Activated CD8-positive, alpha-beta memory T cell treated with anti-CD3 and anti-CD28 coated beads for 48 hours (primary cell): ENCODE results near the gene LAMA2.

Experiments
- DNase-seq, 3 experiments: peaks; one replicate each; pipeline ENCODE4 v3.0.0-alpha.2; 2020; ENCODE audit warnings: low read depth in 2 of 3, low spot score in 2 of 3

Gene LAMA2

DNA sequence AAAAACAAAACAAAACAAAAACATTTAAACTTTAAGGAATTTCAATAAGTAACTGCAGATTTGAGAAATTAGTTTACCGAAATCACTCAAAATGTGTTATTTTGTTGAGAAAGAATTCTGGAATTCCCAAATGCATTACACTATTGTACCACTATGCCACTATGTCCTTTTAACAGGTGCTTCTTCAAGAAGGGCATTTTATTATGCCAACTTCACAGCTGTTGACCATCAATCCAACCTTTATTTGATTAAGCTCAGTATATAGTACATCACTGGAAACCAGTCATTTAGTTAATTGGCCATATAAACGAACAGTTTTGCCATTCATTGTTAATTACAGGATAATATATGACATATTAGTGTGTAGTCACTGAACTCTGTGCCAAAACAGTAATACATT lies 605.4 kb downstream of the LAMA2 start:
- no peak for DNase-seq

DNA sequence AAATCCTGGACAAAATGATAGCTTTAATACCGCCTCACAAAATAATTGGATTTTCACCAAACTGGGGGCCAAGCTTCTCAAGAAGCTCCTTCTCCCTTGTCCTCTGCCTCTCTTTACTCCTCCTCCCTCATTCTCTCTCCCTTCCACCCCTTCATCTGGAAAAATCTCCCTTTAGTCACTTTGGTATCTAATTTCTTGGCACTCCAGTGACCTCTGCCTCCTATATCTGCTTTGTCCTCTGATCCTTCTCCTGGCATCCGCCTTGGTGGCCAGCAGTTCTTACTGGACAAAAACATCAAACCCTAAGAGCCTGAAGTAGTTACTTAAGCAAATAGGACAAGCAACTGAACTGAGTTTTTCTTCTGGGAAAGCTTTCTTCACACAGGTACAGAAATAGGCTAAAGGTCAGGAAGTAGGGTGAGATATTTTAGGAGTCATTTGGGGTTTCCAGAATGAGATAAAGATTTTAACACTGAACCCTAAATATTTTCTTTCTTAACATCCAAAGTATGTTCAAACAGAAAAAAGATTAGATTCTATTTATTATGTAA lies 606.4 kb downstream of the LAMA2 start:
- DNase-seq = no peak

DNA sequence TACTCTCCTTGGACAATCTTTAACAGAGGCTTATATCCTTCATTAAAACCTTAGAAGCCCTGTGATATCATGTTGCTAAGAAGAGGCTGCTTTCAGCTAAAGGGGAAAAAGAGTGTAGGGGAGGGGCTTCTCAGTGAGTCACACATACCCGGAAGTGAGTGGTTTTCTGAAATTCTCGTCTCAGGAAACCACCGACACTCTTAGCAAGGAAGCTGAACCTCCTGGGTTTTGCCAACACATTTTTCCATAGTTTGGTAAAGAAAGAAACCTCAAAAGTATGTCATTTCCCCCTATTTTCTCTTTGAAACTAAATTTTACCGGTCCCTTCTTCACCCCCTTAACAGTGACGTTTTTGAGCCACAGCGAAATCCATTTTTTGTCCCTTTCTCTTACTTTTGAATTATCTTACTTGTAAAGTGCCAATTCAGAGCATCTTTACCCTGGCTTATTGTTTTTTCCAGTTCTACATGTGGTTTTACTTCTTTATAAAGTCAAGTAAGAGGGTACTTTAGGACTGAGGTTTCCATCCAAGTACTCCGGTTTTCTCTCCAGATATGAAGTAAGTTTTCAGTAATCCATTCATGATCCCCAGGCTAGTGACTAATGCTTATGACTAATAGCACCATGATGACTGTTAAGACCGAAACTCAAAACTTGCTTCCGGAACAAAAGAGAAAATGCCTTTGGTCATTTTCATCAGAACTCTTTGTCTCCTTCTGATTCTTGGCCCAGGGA lies 607.8 kb downstream of the LAMA2 start:
- DNase-seq = peak in 1 of 3 experiments; percentile 28

DNA sequence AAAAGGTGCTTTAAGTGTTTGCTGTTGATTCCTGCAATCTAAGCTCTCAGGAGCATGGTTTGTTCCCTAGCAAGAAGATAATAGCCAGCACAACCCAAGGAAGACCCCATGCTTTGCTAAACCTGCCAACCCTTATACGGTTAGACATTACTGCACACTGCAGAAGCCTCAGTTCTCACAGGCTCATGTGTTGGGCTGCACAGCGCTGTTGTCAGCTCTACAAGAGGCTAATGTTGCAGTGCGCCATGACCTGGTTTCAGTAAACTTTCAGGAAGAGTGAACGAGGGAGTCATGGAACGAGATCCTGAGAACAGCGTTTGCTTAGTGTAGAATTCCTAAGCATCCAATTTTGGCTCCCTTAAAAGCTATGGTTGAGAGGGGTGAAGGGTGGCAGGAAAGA lies 608.5 kb downstream of the LAMA2 start:
- no peak for DNase-seq

DNA sequence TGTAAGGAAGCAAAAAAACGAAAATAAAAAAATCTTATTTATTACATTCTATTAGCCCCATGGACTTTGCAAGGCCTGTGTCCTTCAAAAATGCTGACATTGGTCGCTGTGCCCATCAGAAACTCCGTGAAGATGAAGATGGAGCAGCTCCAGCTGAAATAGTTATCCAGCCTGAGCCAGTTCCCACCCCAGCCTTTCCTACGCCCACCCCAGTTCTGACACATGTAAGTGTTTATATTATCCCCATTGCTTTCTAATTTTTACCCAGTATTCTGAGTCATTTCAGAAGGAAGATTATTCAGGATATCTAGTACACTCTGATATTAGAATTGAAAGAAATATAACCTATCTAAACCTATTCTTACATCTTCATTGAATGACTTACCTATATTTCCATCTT lies 609.3 kb downstream of the LAMA2 start:
- DNase-seq = no peak

DNA sequence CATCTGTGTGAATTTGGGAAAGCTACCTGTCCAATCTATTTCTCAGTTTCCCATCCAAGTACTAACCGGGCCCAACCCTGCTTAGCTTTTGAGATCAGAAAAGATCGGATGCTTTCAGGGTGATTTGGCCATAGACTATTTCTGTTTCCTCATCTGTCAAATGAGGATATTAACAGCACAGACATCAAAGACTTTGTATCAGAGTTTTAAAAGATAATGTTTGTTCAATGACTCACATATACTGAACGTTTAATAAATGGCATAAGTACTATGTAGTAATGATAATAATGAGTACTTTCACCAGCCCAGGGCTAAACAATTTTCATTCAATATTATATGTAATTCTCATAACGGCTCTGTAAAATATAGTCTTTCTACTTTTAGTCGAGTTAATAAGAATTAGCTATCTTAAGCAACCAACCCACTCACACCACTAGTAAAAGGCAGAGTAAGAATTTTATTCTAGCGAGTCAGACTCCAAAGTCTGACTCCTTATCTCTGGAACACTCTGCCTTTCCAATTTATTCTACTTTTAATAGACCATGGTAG lies 610.5 kb downstream of the LAMA2 start:
- no peak for DNase-seq

DNA sequence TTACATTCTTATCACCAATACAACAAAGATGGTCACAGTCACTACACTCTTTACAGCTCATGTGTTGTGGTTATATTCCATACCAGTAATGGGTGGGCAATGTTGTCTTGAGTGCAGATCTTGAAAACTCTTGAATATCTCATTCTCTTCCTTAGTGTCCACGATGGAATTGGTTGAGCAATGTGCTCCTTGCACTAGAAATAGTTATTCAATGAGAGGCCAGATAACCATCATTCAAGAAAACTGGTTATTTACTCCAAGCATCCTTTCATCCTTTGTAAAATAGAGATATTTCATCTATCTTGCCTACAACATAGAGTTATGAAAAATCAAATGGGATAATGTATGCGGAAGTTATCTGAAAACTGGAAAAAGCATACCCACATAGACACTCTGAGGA lies 611.2 kb downstream of the LAMA2 start:
- DNase-seq = no peak

DNA sequence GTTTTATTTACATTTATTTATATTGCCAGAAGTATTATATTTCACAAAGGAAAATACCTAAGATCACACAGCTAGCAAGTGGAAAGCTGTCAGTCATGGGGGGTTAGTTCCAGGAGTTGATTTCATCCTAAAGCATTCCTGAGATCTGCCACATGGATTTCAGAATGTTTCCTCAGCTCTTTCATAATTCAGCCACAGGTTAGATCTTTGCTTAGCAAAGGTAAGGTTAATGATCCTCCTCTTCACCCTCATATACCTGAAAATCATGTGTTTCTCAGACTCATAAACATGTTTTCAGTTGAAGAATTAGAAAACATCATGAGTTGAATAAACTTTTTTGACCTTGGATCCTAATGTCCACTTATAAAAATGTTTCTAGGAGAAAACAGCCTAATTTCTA lies 611.6 kb downstream of the LAMA2 start:
- no peak for DNase-seq

DNA sequence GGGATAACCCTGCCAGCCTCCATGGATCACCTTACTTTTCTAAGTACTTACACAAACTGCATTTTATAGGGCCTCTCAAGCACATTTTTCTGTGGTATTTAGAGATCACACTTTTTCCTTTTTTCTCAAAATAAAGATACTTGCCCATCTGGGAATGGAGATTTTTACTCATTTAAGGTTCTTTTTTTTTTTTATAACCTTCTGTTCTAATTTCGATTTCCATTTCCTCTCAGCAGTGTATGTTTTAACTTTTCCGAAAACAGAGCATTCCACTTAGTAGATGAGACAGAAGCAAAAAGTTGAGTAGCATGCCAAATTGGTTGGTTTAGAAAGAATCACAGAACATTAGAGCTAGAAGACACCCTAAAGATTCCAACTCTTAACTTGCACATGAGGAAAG lies 612.7 kb downstream of the LAMA2 start:
- no peak for DNase-seq

DNA sequence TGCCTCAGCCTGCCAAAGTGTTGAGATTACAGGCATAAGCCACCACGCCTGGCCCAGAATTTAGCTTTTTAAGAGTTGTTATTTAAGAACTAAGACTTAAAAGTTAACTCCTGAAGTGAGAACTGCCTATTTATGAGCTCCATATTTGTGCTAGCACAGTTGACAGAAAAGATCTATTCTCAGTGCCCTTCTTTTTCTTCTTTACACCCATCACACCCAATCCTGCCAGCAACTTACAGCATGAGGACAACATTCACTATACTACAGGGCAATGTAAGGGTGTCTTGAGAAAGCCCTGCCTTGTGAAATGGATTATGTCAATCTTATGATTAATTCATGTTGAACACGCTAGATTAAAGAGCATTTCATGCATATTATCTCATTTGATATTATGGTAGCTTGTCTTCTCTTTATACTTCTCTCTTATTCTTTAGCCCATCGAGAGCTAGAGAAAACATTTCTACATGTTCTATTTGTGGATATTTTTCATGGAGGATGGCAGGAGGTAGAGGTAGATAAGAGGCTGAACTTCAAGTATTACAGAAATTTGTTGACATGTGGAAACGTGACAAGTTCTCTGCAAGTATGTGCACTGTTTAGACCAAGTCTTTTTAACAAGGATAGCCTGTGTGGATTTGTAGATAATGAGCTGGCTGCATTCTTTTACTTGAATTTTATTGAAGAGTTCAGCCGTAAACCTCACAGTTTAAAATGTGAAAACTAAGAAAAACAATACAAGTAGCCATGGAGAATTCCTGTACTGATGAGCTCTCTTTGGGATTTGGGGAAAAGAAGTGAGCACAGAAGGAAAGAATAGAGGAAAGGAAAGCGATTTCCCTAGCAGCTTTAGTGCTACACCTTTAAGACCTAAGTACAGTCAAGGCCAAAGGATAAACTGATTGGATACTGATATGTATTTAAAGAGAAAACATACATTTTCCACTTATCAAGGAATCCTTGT lies 614.8 kb downstream of the LAMA2 start:
- DNase-seq = no peak

DNA sequence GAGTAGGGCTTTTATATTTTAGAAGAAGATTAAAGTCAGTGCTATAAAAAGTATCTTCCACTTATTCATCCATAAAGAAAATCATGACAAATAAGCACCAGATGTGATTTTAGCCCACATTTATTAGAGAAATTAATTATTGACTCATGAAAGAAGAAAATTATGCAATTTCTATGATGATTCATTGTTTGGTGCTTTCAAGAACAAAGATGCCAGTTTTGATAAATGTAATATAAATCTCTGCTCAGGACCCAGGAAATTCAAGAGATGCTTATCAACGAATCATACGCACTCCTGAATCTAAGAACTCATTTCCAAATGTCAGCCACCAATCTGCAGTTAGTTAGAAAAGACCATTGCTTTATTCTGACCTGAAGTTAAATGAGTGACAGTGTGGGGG lies 615.6 kb downstream of the LAMA2 start:
- no peak for DNase-seq

DNA sequence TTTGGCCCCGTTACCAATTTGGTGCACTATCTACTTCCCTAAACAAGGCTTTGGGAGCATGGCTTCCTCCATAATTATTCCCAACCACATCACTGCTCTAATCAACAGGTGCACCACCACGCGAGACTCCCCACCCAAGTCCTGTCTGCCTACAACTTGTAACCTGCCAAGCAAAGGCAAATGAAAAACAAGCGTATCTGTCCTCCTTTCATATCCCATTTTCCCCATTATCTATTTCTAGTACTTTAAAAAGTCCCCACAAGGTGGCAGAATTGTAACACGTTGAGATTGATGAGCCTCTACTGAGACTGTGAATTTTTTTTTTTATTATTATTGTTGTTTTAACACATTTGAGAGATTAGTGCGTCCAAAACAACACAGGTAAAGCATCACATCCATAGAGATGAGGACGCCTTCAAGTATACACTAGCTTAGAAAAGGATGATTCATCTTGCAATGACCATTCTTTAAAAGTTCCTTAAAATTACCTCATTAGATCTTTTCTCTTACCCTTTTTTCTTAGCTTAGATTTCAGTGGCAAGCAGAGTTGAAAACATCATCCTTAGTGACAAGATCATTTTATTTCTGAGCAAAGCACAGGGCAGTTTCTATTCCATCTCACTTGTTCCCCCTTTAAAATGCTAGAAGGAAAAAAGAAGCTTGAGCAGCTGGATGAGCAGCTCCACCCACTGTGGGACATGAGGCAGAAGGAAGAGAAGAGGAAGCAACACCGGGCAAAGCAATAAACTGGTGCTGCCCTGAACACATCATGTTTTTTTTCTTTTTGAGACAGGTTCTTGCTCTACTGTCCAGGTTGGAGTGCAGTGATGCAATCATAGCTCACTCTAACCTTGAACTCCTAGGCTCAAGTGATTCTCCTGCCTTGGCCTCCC lies 616.3 kb downstream of the LAMA2 start:
- DNase-seq = no peak

DNA sequence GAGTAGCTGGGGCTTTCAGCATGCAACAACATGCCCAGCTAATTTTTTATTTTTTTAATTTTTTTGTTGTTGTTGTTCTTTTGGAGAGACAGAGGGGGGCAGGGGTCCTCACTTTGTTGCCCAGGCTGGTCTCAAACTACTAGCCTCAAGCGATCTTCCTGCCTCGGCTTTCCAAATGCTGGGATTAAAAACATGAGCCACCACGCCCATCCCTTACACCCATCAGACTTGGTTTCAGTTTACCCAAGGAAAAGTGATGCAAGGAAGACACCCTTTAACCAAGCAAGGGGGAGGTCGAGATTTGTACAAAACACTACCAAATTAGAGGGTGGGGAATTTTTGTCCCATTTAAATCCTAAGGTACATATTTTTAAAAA lies 616.9 kb downstream of the LAMA2 start:
- DNase-seq = no peak

DNA sequence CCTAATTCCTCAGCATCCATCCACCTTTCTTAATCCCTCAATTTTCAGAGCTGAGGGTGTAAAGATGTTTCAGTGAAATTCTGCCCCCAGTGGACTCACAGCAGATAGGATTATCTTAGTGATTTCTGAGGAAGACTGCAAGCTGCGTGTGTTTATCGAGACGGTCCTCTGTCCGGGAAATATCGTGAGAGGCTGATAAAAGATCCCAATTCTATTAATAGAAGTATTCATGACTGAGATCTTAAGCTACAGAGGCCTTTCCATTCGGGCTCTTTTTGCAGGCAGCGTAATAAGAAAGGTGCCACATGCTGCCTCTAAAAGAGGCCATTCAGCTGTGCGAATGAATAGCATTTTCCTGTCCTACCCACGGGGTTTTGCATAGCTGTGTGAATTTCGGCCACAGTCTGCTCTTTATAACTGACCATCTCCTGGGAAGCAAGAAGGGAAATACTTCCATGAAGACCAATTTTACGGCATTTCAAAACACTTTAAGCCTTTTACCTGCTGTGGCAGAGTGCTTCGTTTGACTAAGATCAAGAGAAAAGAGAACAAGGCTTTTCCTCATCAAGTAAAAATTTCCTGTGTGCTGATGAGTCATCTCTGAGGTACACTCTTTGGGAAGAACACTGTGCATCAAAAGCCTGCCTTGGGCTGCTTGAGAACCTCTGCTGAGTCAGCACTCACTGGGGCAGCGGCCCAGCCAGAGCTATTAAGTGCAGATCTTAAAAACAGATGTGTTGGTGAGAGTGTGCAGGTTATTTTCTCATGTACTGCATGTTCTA lies 618.2 kb downstream of the LAMA2 start:
- no peak for DNase-seq

DNA sequence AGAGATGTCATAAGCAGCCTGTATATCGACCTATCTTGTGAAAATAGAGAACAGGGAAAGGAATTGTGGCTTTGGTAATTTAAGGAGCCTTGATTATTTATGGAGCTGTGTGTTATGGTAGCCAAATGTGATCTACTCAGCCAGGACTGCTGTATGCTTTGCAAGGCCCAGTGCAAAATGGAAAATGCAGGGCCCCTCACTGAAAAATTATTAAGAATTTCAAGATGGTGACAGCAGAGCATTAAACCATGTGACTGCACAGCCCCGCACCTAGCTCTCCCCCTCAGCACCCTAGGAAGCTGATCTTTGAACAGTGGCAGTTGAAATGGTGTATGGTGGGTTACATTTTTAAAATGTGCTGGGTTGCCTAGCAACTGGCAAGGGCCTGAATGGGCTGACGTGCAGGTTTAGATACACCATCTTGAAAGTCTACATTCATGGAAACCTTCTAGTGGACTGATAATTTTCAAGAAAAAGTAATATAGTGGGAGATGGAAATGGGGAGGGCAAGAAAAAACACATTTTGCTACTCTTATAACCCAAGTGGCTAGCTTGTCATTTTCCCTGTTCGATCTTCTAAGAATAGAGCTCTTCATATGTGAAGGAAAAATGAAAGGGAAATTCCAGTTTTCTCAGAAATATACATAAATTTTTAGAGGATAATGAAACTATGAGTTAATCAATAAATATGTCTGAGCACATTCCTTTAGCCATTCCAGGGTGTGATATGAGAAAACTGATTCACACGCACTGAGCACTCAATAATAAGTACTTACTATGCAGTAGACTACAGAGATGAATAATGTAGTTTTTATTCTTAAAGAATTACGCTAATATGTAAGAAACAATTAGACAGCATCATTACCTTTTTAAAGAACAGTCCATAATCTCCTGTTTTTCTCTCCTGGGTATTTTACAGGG lies 619.1 kb downstream of the LAMA2 start:
- DNase-seq = no peak

DNA sequence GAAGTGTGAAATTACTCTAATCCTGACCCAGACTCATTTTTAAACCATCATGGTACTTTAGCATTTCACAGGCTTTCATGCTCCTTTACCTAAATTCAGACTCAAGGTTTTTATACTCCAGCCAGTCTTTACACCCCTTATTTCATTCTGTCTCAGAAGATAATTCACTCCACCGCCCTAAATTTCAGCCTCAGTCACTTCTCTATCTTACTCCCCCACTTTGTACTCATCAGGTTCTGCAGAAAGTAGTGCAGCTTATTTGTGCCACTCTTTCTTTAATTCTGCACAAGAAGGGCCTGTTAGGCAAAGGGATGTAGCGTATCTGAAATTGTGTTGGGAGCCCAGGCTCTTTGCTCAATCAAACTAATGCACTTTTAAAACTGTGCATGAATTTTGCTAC lies 621.5 kb downstream of the LAMA2 start:
- no peak for DNase-seq

DNA sequence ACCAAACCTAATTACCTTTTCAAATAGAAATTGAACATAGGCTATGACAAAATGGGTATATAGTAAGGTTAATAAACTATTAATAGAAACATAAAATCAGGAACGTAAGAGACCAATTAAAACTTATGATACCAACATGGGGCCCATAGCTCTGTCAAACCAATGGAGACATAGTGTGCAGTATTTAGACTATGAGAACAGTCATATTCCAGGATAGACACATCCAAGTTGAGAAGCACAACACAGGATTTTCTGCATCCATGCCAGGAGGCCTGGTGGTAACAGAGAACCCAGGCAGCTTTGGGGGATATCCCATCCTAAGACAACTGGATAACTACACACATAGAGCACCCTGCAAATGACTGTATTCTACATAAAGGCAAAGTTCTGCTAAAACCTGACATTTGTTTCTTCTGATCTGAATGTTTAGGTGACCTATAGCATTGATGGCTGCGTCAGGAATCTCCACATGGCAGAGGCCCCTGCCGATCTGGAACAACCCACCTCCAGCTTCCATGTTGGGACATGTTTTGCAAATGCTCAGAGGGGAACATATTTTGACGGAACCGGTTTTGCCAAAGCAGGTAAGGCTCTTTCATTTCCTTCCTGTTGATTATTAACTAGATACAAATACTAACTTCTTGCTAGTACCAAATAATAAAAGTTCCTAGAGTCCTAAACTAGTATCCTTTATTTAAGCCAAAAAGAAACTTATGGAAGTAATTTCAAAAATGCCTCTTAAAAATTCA lies 624.3 kb downstream of the LAMA2 start:
- DNase-seq = no peak

DNA sequence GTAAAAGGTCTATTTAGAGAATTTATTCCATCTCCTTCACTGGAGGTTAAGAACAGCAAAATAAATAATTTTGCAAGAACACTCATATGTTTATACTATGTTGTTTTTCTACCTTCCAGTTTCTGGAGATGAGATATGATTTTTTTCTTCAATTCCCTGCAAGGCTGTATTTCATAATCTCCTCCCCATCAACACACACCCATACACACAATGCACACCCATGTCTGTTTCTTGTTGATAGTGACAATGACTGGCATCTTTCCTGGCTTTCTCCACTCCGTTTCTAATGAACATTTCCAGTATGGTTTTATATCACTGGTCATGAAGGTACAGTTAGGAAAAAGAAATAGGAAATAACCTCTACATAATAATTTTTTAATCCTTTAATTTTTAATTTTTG lies 624.9 kb downstream of the LAMA2 start:
- DNase-seq = no peak
